Measurements from ENCODE around the gene NPFF. TPM values are rescaled to one million over a fixed set of nuclear protein-coding genes. Genes with fewer than 3 reads are reported as not detected.
A peak's percentile ranks its signal among the peaks of the same experiment; 100 is the strongest.

The NPFF gene
- total RNA-seq, 1 donor: not detected

DNA sequence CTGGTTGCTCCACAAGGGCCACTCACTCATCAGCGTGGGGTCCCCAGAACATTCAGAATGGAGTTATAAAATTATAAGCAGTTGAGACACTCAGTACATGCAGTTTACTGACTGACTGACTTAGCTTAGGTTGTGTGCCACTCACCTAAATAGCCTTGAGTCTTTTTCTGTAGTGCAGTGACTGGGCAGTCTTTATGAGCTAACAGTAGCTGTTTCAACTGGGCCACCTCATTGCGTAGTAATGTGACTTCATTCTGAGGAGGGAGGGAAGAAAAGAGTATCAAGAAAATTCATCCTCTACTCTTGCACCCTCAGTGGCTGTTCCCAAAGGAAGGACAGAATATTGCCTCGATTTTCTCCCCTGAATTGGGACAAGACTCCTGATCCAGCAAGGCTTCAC, 15.8 kb upstream of the NPFF start:
- H4K20me1 ChIP-seq (ENCODE audit: insufficient read depth, low read length): no peaks in the 10 kb centered on the region
- TF ChIP-seq, protein P1, sequence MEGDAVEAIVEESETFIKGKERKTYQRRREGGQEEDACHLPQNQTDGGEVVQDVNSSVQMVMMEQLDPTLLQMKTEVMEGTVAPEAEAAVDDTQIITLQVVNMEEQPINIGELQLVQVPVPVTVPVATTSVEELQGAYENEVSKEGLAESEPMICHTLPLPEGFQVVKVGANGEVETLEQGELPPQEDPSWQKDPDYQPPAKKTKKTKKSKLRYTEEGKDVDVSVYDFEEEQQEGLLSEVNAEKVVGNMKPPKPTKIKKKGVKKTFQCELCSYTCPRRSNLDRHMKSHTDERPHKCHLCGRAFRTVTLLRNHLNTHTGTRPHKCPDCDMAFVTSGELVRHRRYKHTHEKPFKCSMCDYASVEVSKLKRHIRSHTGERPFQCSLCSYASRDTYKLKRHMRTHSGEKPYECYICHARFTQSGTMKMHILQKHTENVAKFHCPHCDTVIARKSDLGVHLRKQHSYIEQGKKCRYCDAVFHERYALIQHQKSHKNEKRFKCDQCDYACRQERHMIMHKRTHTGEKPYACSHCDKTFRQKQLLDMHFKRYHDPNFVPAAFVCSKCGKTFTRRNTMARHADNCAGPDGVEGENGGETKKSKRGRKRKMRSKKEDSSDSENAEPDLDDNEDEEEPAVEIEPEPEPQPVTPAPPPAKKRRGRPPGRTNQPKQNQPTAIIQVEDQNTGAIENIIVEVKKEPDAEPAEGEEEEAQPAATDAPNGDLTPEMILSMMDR (IDR thresholded peaks at IDR 0.05; ENCODE audit: extremely low read depth, low read depth, low read length): no peak
- H3K9me3 ChIP-seq (ENCODE audit: low read depth, low read length): no peaks in the 10 kb centered on the region
- H3K4me1 ChIP-seq (ENCODE audit: insufficient read depth, low read length): no peaks in the 10 kb centered on the region
- H3K4me3 ChIP-seq (ENCODE audit: insufficient read depth, low read length): no peak overlapping the region
- no peak for DNase-seq (ENCODE audit: insufficient read length, low spot score, missing footprints)
- no peaks in the 10 kb centered on the region for H3K79me2 ChIP-seq (ENCODE audit: insufficient read depth, low read length)
- H2AFZ ChIP-seq (ENCODE audit: low read length): no peak overlapping the region
- peaks cover 65% of the 10 kb centered on the region for H3K36me3 ChIP-seq (ENCODE audit: insufficient read depth, low read length)
- no peak overlapping the region for H3K4me2 ChIP-seq (ENCODE audit: insufficient read depth, low read length)
- no peaks in the 10 kb centered on the region for H3K27me3 ChIP-seq (ENCODE audit: insufficient read depth, low read length)
- no peak overlapping the region for H3K27ac ChIP-seq (ENCODE audit: low read depth, low read length)

DNA sequence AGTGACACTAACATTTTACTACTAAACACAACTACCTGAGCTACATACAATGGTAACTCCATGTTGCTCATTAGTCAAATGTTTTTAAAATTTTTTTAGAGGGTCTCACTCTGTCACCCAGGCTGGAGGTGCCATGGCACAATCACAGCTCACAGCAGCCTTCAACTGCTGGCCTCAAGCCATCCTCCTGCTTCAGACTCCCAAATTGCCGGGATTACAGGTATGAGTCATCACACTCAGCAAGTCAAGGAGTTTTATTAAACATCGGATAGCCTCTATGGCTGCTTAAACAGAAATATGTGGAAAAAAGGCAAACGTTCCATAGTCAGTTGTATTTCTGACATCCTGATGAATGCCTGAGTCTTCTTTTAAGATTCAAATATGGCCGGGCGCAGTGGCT, 11.1 kb upstream of the NPFF start:
- Histone ChIP-seq H3K4me1 (ENCODE audit: insufficient read depth, low read length) (no peaks in the 10 kb centered on the region), H3K4me2 (ENCODE audit: insufficient read depth, low read length) (no peak overlapping the region), H3K9me3 (ENCODE audit: low read depth, low read length) (no peaks in the 10 kb centered on the region), H2AFZ (ENCODE audit: low read length) (no peak overlapping the region), H3K27ac (ENCODE audit: low read depth, low read length) (no peak overlapping the region), H3K79me2 (ENCODE audit: insufficient read depth, low read length) (no peaks in the 10 kb centered on the region), H3K36me3 (ENCODE audit: insufficient read depth, low read length) (peaks cover 81% of the 10 kb centered on the region), H3K27me3 (ENCODE audit: insufficient read depth, low read length) (no peaks in the 10 kb centered on the region), H4K20me1 (ENCODE audit: insufficient read depth, low read length) (no peaks in the 10 kb centered on the region), H3K4me3 (ENCODE audit: insufficient read depth, low read length) (no peak overlapping the region)
- TF ChIP-seq, protein P1 (IDR thresholded peaks at IDR 0.05; ENCODE audit: extremely low read depth, low read depth, low read length): no peak
- peak; percentile 22 for DNase-seq (ENCODE audit: insufficient read length, low spot score, missing footprints)

DNA sequence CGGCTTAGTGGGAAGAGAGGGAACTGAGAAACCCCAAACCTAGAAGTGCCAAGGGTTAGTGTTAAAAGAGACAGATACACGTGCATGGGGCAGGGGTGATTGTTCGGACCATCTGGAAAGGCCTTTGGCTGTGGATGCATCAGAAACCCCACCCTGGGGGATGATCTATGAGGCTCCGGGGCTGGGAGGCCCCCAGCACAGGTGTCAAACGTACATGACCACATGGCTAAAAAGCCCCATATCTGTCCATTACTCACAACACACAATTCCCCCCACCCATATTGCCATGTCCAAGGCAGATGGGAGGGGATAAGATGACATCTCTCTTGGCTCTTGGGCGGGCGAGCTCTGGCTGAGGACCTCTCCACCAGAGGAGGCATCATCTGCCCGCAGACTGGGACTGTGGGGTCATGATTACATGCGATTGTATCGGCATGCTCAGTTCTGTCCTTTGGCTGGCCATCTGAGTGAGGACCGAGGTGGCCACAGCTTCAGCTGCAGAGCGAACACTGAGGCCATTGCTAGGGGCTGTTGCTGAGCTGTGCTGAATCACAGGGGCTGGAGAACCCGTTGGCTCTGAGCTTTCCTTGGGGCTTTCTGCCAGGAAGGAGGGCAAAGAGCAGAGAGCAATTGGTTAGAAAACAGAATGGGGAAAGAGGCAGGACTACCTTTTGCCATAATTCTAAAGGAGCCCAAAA, 9.6 kb upstream of the NPFF start:
- H3K4me1 ChIP-seq (ENCODE audit: insufficient read depth, low read length): no peaks in the 10 kb centered on the region
- no peak overlapping the region for H3K4me3 ChIP-seq (ENCODE audit: insufficient read depth, low read length)
- H3K9me3 ChIP-seq (ENCODE audit: low read depth, low read length): no peaks in the 10 kb centered on the region
- TF ChIP-seq, protein P1 (IDR thresholded peaks at IDR 0.05; ENCODE audit: extremely low read depth, low read depth, low read length): no peak
- peaks cover 81% of the 10 kb centered on the region for H3K36me3 ChIP-seq (ENCODE audit: insufficient read depth, low read length)
- no peak for DNase-seq (ENCODE audit: insufficient read length, low spot score, missing footprints)
- H4K20me1 ChIP-seq (ENCODE audit: insufficient read depth, low read length): no peaks in the 10 kb centered on the region
- H3K27me3 ChIP-seq (ENCODE audit: insufficient read depth, low read length): no peaks in the 10 kb centered on the region
- no peaks in the 10 kb centered on the region for H3K79me2 ChIP-seq (ENCODE audit: insufficient read depth, low read length)
- no peak overlapping the region for H3K4me2 ChIP-seq (ENCODE audit: insufficient read depth, low read length)
- no peak overlapping the region for H3K27ac ChIP-seq (ENCODE audit: low read depth, low read length)
- no peak overlapping the region for H2AFZ ChIP-seq (ENCODE audit: low read length)

GRCh38 chr12:53515291-53515680, 8.0 kb upstream of the NPFF start:
- Histone ChIP-seq H3K79me2 (ENCODE audit: insufficient read depth, low read length) (no peaks in the 10 kb centered on the region), H3K4me2 (ENCODE audit: insufficient read depth, low read length) (no peak overlapping the region), H3K27me3 (ENCODE audit: insufficient read depth, low read length) (no peaks in the 10 kb centered on the region), H3K9me3 (ENCODE audit: low read depth, low read length) (no peaks in the 10 kb centered on the region), H4K20me1 (ENCODE audit: insufficient read depth, low read length) (no peaks in the 10 kb centered on the region), H2AFZ (ENCODE audit: low read length) (no peak overlapping the region), H3K4me1 (ENCODE audit: insufficient read depth, low read length) (no peaks in the 10 kb centered on the region), H3K27ac (ENCODE audit: low read depth, low read length) (no peak overlapping the region), H3K36me3 (ENCODE audit: insufficient read depth, low read length) (peaks cover 79% of the 10 kb centered on the region), H3K4me3 (ENCODE audit: insufficient read depth, low read length) (no peak overlapping the region)
- TF ChIP-seq, protein P1 (IDR thresholded peaks at IDR 0.05; ENCODE audit: extremely low read depth, low read depth, low read length): no peak
- no peak for DNase-seq (ENCODE audit: insufficient read length, low spot score, missing footprints)
